GM21737 (cell line): ENCODE data around the gene LSP1.

Source experiments
- ATAC-seq: cut with Tn5 transposase; IDR thresholded peaks from one replicate; pipeline ENCODE4 v1.9.1; 2021; ENCODE audit warnings: mild to moderate bottlenecking, moderate library complexity; ENCODE audit not compliant: unreplicated experiment

The LSP1 gene

GRCh38 chr11:1926156-1927025 lies 73.5 kb downstream of the LSP1 start:
- ATAC-seq = no peak

GRCh38 chr11:1927026-1927847 lies 74.4 kb downstream of the LSP1 start:
- no peak for ATAC-seq

- ATAC-seq = no peak
Observed at GRCh38 chr11:1927848-1928469, 75.1 kb downstream of the LSP1 start.

GRCh38 chr11:1928470-1928890 lies 75.6 kb downstream of the LSP1 start:
- ATAC-seq = no peak

- ATAC-seq = no peak
Observed at GRCh38 chr11:1928891-1929541, 76.1 kb downstream of the LSP1 start.

GRCh38 chr11:1929621-1930461 lies 77.0 kb downstream of the LSP1 start:
- ATAC-seq = no peak

- ATAC-seq = no peak
Observed at GRCh38 chr11:1930462-1930830, 77.6 kb downstream of the LSP1 start.

GRCh38 chr11:1931341-1932104 lies 78.6 kb downstream of the LSP1 start:
- no peak for ATAC-seq

- no peak for ATAC-seq
Observed at GRCh38 chr11:1932105-1932480, 79.2 kb downstream of the LSP1 start.

- ATAC-seq = no peak
Observed at GRCh38 chr11:1932681-1933080, 79.8 kb downstream of the LSP1 start.

GRCh38 chr11:1933416-1934334 lies 80.8 kb downstream of the LSP1 start:
- ATAC-seq = no peak

GRCh38 chr11:1934335-1935155 lies 81.7 kb downstream of the LSP1 start:
- ATAC-seq = no peak

- ATAC-seq = no peak
Observed at GRCh38 chr11:1935156-1936071, 82.5 kb downstream of the LSP1 start.

- ATAC-seq = no peak
Observed at GRCh38 chr11:1936072-1936780, 83.3 kb downstream of the LSP1 start.

- no peak for ATAC-seq
Observed at GRCh38 chr11:1936781-1937615, 84.1 kb downstream of the LSP1 start.
